HCT116 (cell line): ENCODE results near the gene PET117. TPM values are rescaled to one million over a fixed set of nuclear protein-coding genes. Genes with fewer than 3 reads are reported as not detected.
"Not testable (repeated sequence)": the region's sequence is repeated elsewhere in the genome, so short reads cannot be mapped to it uniquely, and the experiment has no call there.

Source experiments
- ATAC-seq: fragments of 200-7000 bp; cut with Tn5 transposase; 2 replicates; pipeline ENCODE4 v1.9.1; 2020; ENCODE audit warnings: mild to moderate bottlenecking, moderate library complexity
- BruUV-seq: library from RNA; stranded (reverse); fragments of 400-500 nt; replicated peaks from 2 replicates; lab custom pipeline; 2021; lab: Mats Ljungman, UMichigan
- CTCF ChIA-PET: fragments of 300-600 bp; sonication (Branson Sonifier 250); formaldehyde crosslinking; loops from one replicate; lab custom pipeline; 2021; ENCODE audit warnings: antibody characterized with exemption; lab: Charles Lee
- POLR2A ChIA-PET: fragments of 300-600, 350-600 bp; sonication (Branson Sonifier 250); formaldehyde crosslinking; loops from one replicate; lab custom pipeline; 2021; ENCODE audit warnings: antibody characterized with exemption; lab: Charles Lee
- RAD21 ChIA-PET, 2 experiments: fragments of 300-600 bp; sonication (Branson Sonifier 250); formaldehyde crosslinking; loops; one replicate each; lab custom pipeline; 2023; ENCODE audit warnings: low total read pairs in 2 of 2; ENCODE audit not compliant: uncharacterized antibody in 2 of 2, unreplicated experiment in 2 of 2, low non-redundant PET in 1 of 2; lab: Charles Lee
- DNase-seq: peaks from one replicate; pipeline ENCODE4 v3.0.0-alpha.2; 2010; ENCODE audit warnings: low read depth, low spot score
- H2AFZ ChIP-seq: fragments of 200-600 bp; shearing (Covaris generic), sonication (generic); 2 replicates; pipeline ENCODE4 v1.6.1; 2017; ENCODE audit warnings: low read depth, mixed run types, mixed read lengths, antibody characterized with exemption, low read length; ENCODE audit not compliant: poor library complexity, severe bottlenecking
- H3K27ac ChIP-seq: 2 replicates; pipeline ENCODE4 v1.5.1; 2012; ENCODE audit warnings: low read depth, low read length
- H3K27me3 ChIP-seq: fragments of 200-600 bp; sonication (generic); 2 replicates; pipeline ENCODE4 v1.6.1; 2016; ENCODE audit warnings: mixed run types, low read length, mixed read lengths; ENCODE audit not compliant: insufficient read depth
- H3K36me3 ChIP-seq, 2 experiments: fragments of 200-500 bp in 1 of 2; fragments of 200-600 bp in 1 of 2; sonication (Bioruptor generic) in 1 of 2; sonication (generic) in 1 of 2; 2 replicates each; pipeline versions ENCODE4 v1.5.1 to v1.6.1; 2014 to 2016; ENCODE audit warnings: low read length in 2 of 2, inconsistent platforms in 1 of 2, mixed read lengths in 1 of 2, mixed run types in 1 of 2; ENCODE audit not compliant: insufficient read depth in 2 of 2, control insufficient read depth in 1 of 2
- H3K4me1 ChIP-seq, 2 experiments: fragments of 200-600 bp in 1 of 2; sonication (generic) in 1 of 2; 2 replicates each; pipeline versions ENCODE4 v1.5.1 to v1.6.1; 2012 to 2017; ENCODE audit warnings: low read length in 2 of 2, inconsistent platforms in 1 of 2, mild to moderate bottlenecking in 1 of 2, mixed read lengths in 1 of 2, mixed run types in 1 of 2, moderate library complexity in 1 of 2; ENCODE audit not compliant: insufficient read depth in 2 of 2, control insufficient read depth in 1 of 2
- H3K4me2 ChIP-seq: fragments of 200-600 bp; sonication (generic); 2 replicates; pipeline ENCODE4 v1.6.1; 2017; ENCODE audit warnings: mixed run types, low read length, mixed read lengths
- H3K4me3 ChIP-seq, 2 experiments: fragments of 200-600 bp in 1 of 2; sonication (generic) in 1 of 2; replicated peaks in 1 of 2; 2 replicates each; pipeline ENCODE4 v1.5.1; 2011 to 2016; ENCODE audit warnings: low read length in 2 of 2, control low read depth in 1 of 2, low read depth in 1 of 2, mild to moderate bottlenecking in 1 of 2, mixed read lengths in 1 of 2, mixed run types in 1 of 2
- H3K79me2 ChIP-seq: fragments of 200-600 bp; sonication (generic); 2 replicates; pipeline ENCODE4 v1.6.1; 2017; ENCODE audit warnings: mild to moderate bottlenecking, mixed run types, low read length, moderate library complexity, mixed read lengths; ENCODE audit not compliant: insufficient read depth
- H3K9ac ChIP-seq: fragments of 200-600 bp; sonication (generic); 2 replicates; pipeline ENCODE4 v1.6.1; 2016; ENCODE audit warnings: low read length, mixed read lengths
- H3K9me2 ChIP-seq: fragments of 200-600 bp; sonication (generic), shearing (Covaris generic); 2 replicates; pipeline ENCODE4 v1.6.1; 2017; ENCODE audit warnings: mixed run types, mild to moderate bottlenecking, moderate library complexity; ENCODE audit not compliant: insufficient read depth
- H3K9me3 ChIP-seq, 2 experiments: fragments of 200-500 bp in 1 of 2; fragments of 200-600 bp in 1 of 2; sonication (Bioruptor generic) in 1 of 2; sonication (generic) in 1 of 2; 2 replicates each; pipeline ENCODE4 v1.6.1; 2014 to 2017; ENCODE audit warnings: low read length in 2 of 2, mixed read lengths in 2 of 2, inconsistent platforms in 1 of 2, low read depth in 1 of 2, mild to moderate bottlenecking in 1 of 2, mixed run types in 1 of 2, moderate library complexity in 1 of 2; ENCODE audit not compliant: control insufficient read depth in 1 of 2, insufficient read depth in 1 of 2
- H4K20me1 ChIP-seq: fragments of 200-600 bp; sonication (generic), shearing (Covaris generic); 2 replicates; pipeline ENCODE4 v1.6.1; 2017; ENCODE audit warnings: mixed run types, mild to moderate bottlenecking, moderate library complexity; ENCODE audit not compliant: insufficient read depth
- FOSL1 ChIP-seq: IDR thresholded peaks from 2 replicates; pipeline ENCODE4 v1.6.1; 2012; ENCODE audit warnings: low read depth
- RAD21 ChIP-seq: IDR thresholded peaks from 2 replicates; pipeline ENCODE4 v1.6.1; 2012; ENCODE audit warnings: low read depth, mild to moderate bottlenecking
- intact Hi-C: fragments of 100-400 bp; cut with micrococcal nuclease; formaldehyde crosslinking; loops from 2 replicates; pipeline ENCODE4 v1.10.0; 2022
- total RNA-seq: library from RNA; stranded (reverse); gene quantifications from one replicate; pipeline ENCODE4 v1.2.1, GENCODE V29; 2021; ENCODE audit not compliant: unreplicated experiment

Gene PET117
- total RNA-seq, 1 experiment from 2014 or later: 22.3 TPM

GRCh38 chr20:18176318-18176785 lies 38.7 kb downstream of the PET117 start:
- ChIA-PET POLR2A (no interaction called here), CTCF (no interaction called here), RAD21 (interaction anchor here in 1 of 2 experiments (0.7 kb wide), 1 partner anchor 31 kb away, joined by 3 read pairs; no protein-coding TSS in a partner anchor)
- DNase-seq (no peak), ATAC-seq (no peak)
- H3K9me3 ChIP-seq: peaks cover 0 to 3% of the 10 kb centered on the region in 2 experiments; a peak in 1 of 4 replicates
- H2AFZ ChIP-seq: no peak overlapping the region
- TF ChIP-seq RAD21 (0 out of 2 replicates have a peak, but pooled peaks have one; percentile 13), FOSL1 (no peak)
- no peaks in the 10 kb centered on the region for H3K4me1 ChIP-seq
- H4K20me1 ChIP-seq: no peaks in the 10 kb centered on the region
- H3K9ac ChIP-seq: no peak overlapping the region
- H3K27ac ChIP-seq: no peak overlapping the region; the same call in 1 of the 2 replicates
- no peaks in the 10 kb centered on the region for H3K79me2 ChIP-seq
- no TSS peak for BruUV-seq
- H3K27me3 ChIP-seq: no peaks in the 10 kb centered on the region
- no peaks in the 10 kb centered on the region for H3K36me3 ChIP-seq
- no peak overlapping the region for H3K4me3 ChIP-seq
- intact Hi-C loops: no loop called here
- no peak overlapping the region for H3K4me2 ChIP-seq
- H3K9me2 ChIP-seq: no peaks in the 10 kb centered on the region

GRCh38 chr20:18180366-18180765 lies 42.7 kb downstream of the PET117 start:
- H2AFZ ChIP-seq, H3K9ac ChIP-seq, ATAC-seq, H3K79me2 ChIP-seq, H3K9me2 ChIP-seq, RAD21 ChIA-PET, H3K4me1 ChIP-seq, H3K27ac ChIP-seq, H3K4me3 ChIP-seq, H3K9me3 ChIP-seq, CTCF ChIA-PET, H3K27me3 ChIP-seq, H3K36me3 ChIP-seq, H4K20me1 ChIP-seq, intact Hi-C loops, DNase-seq, H3K4me2 ChIP-seq, BruUV-seq: not testable (repeated sequence)
- POLR2A ChIA-PET: interaction anchor here (0.7 kb wide), 1 partner anchor 10 kb away, joined by 3 read pairs; no protein-coding TSS in a partner anchor
